Fibroblast of pulmonary artery (primary cell): ENCODE measurements around the gene F10.

Source experiments
- DNase-seq: peaks from one replicate; pipeline ENCODE4 v3.0.0-alpha.2; 2010; ENCODE audit warnings: low read depth
- H3K4me3 ChIP-seq: replicated peaks from 2 replicates; pipeline ENCODE4 v1.5.1; 2011; ENCODE audit warnings: low read depth, mild to moderate bottlenecking, control low read depth, low read length, moderate library complexity
- TF ChIP-seq, protein P1 (sequence below): IDR thresholded peaks from 2 replicates; pipeline ENCODE4 v1.5.1; 2011; ENCODE audit warnings: mild to moderate bottlenecking, control low read depth, low read length, inconsistent platforms; ENCODE audit errors: missing control alignments

The F10 gene

DNA sequence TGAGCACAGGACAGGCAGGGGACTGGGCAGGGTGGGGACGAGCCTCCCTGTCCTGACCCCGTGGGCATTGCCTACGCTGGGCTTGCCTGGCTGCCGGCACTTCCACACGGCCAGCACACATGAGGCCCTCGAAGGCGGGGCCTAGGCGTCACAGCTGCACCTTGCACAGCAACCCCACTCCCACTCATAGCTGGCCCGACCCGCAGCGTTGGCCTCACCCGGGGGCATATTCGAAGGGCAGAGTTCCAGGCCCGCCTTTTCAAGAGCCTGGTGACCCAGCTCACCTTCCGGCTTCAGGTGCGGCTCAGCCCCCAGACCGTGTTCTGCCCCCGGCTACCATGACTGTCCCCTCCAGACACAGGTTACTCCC, 19.0 kb downstream of the F10 start:
- TF ChIP-seq, protein P1, sequence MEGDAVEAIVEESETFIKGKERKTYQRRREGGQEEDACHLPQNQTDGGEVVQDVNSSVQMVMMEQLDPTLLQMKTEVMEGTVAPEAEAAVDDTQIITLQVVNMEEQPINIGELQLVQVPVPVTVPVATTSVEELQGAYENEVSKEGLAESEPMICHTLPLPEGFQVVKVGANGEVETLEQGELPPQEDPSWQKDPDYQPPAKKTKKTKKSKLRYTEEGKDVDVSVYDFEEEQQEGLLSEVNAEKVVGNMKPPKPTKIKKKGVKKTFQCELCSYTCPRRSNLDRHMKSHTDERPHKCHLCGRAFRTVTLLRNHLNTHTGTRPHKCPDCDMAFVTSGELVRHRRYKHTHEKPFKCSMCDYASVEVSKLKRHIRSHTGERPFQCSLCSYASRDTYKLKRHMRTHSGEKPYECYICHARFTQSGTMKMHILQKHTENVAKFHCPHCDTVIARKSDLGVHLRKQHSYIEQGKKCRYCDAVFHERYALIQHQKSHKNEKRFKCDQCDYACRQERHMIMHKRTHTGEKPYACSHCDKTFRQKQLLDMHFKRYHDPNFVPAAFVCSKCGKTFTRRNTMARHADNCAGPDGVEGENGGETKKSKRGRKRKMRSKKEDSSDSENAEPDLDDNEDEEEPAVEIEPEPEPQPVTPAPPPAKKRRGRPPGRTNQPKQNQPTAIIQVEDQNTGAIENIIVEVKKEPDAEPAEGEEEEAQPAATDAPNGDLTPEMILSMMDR = no peak
- DNase-seq = no peak
- H3K4me3 ChIP-seq = no peak overlapping the region

DNA sequence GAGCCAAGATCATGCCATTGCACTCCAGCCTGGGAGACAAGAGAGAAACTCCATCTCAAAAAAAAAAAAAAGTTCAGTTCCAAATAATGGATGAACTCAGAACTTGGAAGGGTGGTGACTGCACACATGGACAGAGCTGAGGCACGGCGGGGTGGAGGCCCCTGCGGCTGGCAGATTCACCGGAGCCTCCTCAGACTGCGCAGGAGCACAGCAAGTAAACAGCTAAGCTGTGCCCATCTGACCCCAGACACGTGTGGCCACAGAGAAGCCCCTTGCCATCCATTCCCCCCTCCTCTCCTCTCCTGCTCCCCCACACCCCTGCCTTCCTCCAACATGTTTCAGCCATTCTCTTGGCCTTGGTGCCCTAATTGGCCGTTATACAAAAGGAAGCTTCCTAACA, 20.3 kb downstream of the F10 start:
- TF ChIP-seq, protein P1 = no peak
- H3K4me3 ChIP-seq = no peak overlapping the region
- DNase-seq = no peak

DNA sequence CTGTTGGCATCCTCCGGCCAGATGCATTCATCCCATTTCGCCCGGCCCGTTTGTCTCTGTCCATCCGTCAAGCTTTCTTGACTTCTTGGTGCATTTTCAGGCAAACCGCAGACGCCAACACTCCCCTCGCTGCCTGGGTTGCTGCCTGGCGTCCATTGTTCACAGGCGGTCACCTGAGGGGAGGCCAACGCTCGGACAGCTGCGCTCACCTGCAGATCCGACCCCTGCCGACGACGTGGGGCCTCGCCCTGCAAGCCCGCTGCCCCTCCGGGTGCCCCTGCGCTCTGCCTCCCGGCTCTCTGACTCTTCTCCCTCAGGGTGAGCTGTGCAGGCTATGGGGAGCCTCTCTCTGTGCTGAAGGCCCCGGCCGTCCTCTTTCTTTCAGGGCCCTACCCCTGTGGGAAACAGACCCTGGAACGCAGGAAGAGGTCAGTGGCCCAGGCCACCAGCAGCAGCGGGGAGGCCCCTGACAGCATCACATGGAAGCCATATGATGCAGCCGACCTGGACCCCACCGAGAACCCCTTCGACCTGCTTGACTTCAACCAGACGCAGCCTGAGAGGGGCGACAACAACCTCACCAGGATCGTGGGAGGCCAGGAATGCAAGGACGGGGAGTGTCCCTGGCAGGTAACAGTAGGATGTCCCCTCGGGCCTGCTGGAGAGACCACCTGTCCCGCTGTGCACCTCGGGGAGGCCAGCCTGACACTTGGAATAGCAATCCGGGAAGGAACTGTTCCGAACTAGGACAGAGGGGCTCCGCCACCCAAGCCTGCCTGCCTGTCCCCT, 21.1 kb downstream of the F10 start:
- TF ChIP-seq, protein P1 = no peak
- no peak overlapping the region for H3K4me3 ChIP-seq
- DNase-seq = no peak

DNA sequence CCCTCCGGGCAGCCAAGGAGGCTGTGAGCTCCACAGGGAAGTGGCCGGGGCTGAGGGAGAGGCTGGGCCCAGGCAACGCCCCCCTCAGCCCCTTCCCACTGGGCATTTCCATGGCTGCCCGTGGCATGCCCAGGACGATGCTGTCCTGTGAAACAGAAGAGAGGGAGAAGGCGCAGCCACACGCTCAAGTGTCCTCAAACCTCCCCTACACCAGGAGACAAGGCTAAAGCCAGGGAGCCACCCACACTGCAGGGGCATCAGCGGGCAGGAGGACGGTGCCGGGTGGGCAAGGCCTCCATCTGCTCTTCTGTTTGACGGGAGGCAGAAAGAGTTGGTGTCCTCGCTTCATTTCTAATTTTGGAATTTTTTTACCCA, 21.6 kb downstream of the F10 start:
- TF ChIP-seq, protein P1 = no peak
- DNase-seq = no peak
- no peak overlapping the region for H3K4me3 ChIP-seq

DNA sequence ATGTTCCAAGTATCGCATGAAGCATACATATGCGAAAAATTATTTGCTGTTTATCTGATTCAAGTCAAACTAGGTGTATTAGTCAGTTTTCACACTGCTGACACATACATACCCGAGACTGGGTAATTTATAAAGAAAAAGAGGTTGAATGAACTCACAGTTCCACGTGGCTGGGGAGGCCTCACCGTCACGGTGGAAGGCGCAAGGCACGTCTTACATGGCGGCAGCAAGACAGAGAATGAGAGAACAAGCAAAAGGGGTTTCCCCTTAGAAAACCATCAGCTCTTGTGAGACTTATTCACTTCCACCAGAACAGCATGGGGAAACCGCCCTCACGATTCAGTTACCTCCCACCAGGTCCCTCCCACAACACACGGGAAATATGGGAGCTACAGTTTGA, 22.9 kb downstream of the F10 start:
- TF ChIP-seq, protein P1 = no peak
- no peak overlapping the region for H3K4me3 ChIP-seq
- DNase-seq = no peak

DNA sequence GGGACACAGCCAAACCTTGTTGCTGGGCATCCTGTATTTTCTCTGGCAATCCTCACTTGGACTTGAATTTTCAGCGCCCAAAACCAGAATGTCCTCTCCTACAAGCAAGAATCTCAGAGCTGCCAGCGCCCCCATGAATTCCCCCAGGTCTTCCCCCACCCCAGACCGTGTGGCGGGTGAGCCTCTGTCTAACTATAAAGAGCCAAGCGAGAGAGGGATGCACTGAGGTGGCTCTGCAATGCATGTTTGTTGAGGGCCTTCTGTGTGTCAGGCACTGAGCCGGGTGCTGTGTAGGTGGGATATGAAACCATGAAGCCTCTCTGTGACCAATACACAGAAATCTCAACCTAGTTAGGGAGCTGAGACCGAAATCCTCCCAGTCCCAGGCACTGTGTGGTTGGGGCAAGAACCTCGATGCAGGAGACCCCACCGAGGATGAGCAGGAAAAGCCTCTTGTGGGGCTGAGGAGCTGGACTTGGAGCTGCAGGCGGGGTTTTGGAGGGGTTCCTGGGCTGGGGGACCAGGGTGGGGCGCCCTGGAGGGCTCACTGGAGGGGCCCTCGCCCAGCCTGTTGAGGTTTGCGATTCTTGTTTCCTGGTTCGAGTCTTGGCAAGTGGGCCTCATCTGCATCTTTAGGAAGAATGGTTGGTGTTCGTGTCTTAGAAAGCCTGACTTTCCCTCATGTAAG, 23.5 kb downstream of the F10 start:
- TF ChIP-seq, protein P1 = no peak
- DNase-seq = no peak
- H3K4me3 ChIP-seq = no peak overlapping the region

DNA sequence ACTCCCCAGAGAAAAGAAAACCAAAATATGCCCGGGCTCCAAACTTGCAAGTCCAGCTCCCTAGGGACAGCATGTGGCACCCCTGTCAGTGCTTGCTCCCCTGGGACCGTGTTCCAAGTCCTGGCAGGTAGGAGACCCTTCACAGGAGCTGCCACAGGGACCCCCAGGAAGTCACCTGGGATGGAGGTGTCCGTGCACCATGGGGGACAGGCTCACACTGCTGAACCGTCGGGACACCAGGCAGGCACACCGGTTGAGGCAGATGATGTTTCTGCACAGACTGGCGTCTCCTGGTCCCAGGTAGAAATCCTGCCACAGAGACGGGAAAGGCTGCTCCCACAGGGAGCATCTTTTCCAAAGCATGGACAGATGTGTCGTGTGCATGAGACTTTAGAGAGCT, 24.2 kb downstream of the F10 start:
- DNase-seq = no peak
- TF ChIP-seq, protein P1 = no peak
- H3K4me3 ChIP-seq = no peak overlapping the region
